Vagina (tissue), 2 donors: ENCODE measurements around the gene DPP6.

ENCODE experiments used
- CTCF ChIP-seq, 3 experiments: fragments of 450-650 bp in 2 of 3; fragments of 200-600 bp in 1 of 3; sonication (generic) in 1 of 3; IDR thresholded peaks; one replicate each; pipeline ENCODE4 v1.5.1; 2017 to 2019; ENCODE audit warnings: antibody characterized with exemption in 3 of 3, mild to moderate bottlenecking in 2 of 3, moderate library complexity in 2 of 3
- POLR2A ChIP-seq, 2 donors: fragments of 450-650 bp; IDR thresholded peaks; one replicate each; pipeline ENCODE4 v1.6.1; 2017; ENCODE audit warnings: antibody characterized with exemption in 2 of 2, mild to moderate bottlenecking in 2 of 2, moderate library complexity in 2 of 2
- POLR2AphosphoS5 ChIP-seq, 2 donors: sonication (generic); formaldehyde crosslinking; IDR thresholded peaks; one replicate each; pipeline ENCODE4 v1.9.0; 2017; ENCODE audit warnings: antibody characterized with exemption in 2 of 2, mild to moderate bottlenecking in 2 of 2, low read depth in 1 of 2; ENCODE audit not compliant: insufficient read depth in 1 of 2

GRCh38 chr7:154345093-154345492 is 292.9 kb downstream of the DPP6 start:
- TF ChIP-seq POLR2AphosphoS5 (IDR thresholded peaks at IDR 0.05; ENCODE audit: insufficient read depth in 1 of 2, low read depth in 1 of 2) (no peak), CTCF (IDR thresholded peaks at IDR 0.05) (no peak), POLR2A (IDR thresholded peaks at IDR 0.05) (no peak)
